Measurements from ENCODE around the gene CCDC74B. TPM values are rescaled to one million over a fixed set of nuclear protein-coding genes. Genes with fewer than 3 reads are reported as not detected.
"Not testable (repeated sequence)": the region's sequence is repeated elsewhere in the genome, so short reads cannot be mapped to it uniquely, and the experiment has no call there.

CCDC74B gene
- total and polyA plus RNA-seq, 3 experiments from 2014 or later = 0.59 to 0.85 (median 0.84) TPM

DNA sequence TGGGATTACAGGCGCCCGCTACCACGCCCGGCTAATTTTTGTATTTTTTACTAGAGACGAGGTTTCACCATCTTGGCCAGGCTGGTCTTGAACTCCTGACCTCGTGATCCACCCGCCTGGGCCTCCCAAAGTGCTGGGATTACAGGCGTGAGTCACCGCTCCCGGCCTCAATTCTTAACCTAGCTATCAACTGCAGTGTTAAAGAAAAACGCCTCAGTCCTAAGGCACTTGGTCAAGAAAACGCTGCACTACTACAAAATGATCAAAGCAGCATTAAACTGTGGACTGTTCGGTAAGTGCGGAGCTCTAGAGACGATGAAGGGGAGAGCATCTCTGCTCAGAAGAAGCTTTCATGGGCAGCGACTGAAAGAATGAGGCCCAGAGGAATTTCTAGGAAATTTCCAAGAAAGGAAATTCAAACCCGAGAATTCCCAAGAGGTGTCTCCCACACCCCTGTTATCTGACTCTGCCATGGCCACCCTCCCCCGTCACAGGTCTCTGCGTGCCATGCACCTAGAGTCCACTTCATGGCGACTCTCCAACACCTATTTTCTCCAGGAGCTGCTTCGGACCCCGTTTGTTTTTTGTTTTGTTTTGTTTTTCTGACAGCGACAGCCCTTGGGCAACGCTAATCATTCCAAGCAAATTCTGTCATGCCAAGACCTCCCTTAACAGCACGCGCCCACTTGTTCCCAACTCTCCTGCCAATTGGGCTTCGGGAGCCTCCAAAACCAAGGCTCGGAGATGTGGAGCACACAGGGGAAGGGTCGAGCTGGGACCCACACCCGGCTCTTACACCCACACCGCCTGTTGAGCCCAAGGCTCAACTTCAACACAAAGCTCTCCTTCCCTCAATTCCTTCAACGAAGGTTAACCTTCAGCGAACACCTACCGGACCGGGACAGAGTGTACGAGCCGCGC lies 35.8 kb upstream of the CCDC74B start:
- peak overlapping the region; percentile 93 to 98 (median 95) for H3K27ac Mint-ChIP-seq
- H3K27me3 ChIP-seq (ENCODE audit: insufficient read depth, low read length, poor library complexity, severe bottlenecking); DNase-seq; H3K27me3 Mint-ChIP-seq; H3K36me3 ChIP-seq (ENCODE audit: insufficient read depth, low read length); H3K9me3 Mint-ChIP-seq; H3K9me3 ChIP-seq (ENCODE audit: low read length): not testable (repeated sequence)
- H3K36me3 Mint-ChIP-seq = peaks cover 0 to 27% (median 5%) of the 10 kb centered on the region in 3 donors
- H3K27ac ChIP-seq (ENCODE audit: low read depth, low read length) = peak overlapping the region; percentile 90
- ChIA-PET POLR2A (interaction anchor here (0.7 to 3.3 kb wide), 4 partner anchors 156 to 1312 kb away, joined by 3 to 40 read pairs (median 4); partner anchors contain the start of gene IMP4), CTCF (interaction anchor here (0.7 to 2.6 kb wide), 9 partner anchors 10 to 1312 kb away, joined by 3 to 21 read pairs (median 5); partner anchors contain the start of genes IMP4 and PTPN18)
- H3K4me3 Mint-ChIP-seq = peak overlapping the region; percentile 89 to 97 (median 91)
- peaks cover 23% of the 10 kb centered on the region for H3K4me1 ChIP-seq (ENCODE audit: insufficient read depth, low read length)
- peaks cover 22 to 45% (median 27%) of the 10 kb centered on the region in 3 donors for H3K4me1 Mint-ChIP-seq
- peak overlapping the region; percentile 94 for H3K4me3 ChIP-seq (ENCODE audit: low read length)

- H3K9me3 Mint-ChIP-seq; H3K27me3 ChIP-seq (ENCODE audit: insufficient read depth, low read length, poor library complexity, severe bottlenecking); H3K27ac ChIP-seq (ENCODE audit: low read depth, low read length); POLR2A ChIA-PET; H3K4me3 ChIP-seq (ENCODE audit: low read length); H3K36me3 ChIP-seq (ENCODE audit: insufficient read depth, low read length); CTCF ChIA-PET; H3K9me3 ChIP-seq (ENCODE audit: low read length); H3K4me1 ChIP-seq (ENCODE audit: insufficient read depth, low read length); DNase-seq; H3K27me3 Mint-ChIP-seq: not testable (repeated sequence)
- Mint-ChIP-seq H3K4me3 (peak overlapping the region in 1 of 7 donors; percentile 11), H3K27ac (peak overlapping the region in 1 of 8 donors; percentile 56), H3K36me3 (peaks cover 0 to 64% (median 6%) of the 10 kb centered on the region in 3 donors), H3K4me1 (peaks cover 7 to 16% (median 9%) of the 10 kb centered on the region in 3 donors)
Measured at GRCh38 chr2:130174866-130175265, 30.0 kb upstream of the CCDC74B start.

DNA sequence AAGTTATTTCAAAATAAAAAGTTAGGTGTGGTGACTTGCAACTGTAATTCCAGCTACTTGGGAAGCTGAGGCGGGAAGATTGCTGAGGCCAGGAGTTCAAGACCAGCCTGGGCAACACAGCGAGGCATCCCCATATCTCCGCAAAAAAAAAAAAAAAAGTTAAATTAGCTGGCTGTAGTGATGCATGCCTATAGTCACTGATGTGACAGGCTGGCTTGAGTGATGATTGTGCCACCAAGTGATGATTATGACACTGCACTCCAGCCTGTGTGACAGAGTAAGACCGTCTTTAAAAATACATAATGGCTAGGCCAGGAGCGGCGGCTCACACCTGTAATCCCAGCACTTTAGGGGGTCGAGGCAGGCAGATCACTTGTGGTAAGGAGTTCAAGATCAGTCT lies 25.0 kb upstream of the CCDC74B start:
- Mint-ChIP-seq H3K4me1 (peaks cover 0 to 1% (median 0%) of the 10 kb centered on the region in 3 donors), H3K27ac (no peak overlapping the region), H3K27me3 (no peaks in the 10 kb centered on the region), H3K4me3 (no peak overlapping the region), H3K9me3 (no peaks in the 10 kb centered on the region), H3K36me3 (peaks cover 4 to 83% (median 15%) of the 10 kb centered on the region in 3 donors)
- ChIA-PET CTCF (interaction anchor here (1.6 kb wide), 1 partner anchor 163 kb away, joined by 5 read pairs; no protein-coding TSS in a partner anchor), POLR2A (no interaction called here)
- H3K27ac ChIP-seq (ENCODE audit: low read depth, low read length) = no peak overlapping the region
- H3K36me3 ChIP-seq (ENCODE audit: insufficient read depth, low read length) = peaks cover 8% of the 10 kb centered on the region
- H3K27me3 ChIP-seq (ENCODE audit: insufficient read depth, low read length, poor library complexity, severe bottlenecking) = no peaks in the 10 kb centered on the region
- H3K9me3 ChIP-seq (ENCODE audit: low read length) = no peaks in the 10 kb centered on the region
- H3K4me1 ChIP-seq (ENCODE audit: insufficient read depth, low read length) = no peaks in the 10 kb centered on the region
- H3K4me3 ChIP-seq (ENCODE audit: low read length) = no peak overlapping the region
- DNase-seq = no peak

- CTCF ChIA-PET; POLR2A ChIA-PET; H3K27ac ChIP-seq (ENCODE audit: low read depth, low read length); DNase-seq; H3K36me3 ChIP-seq (ENCODE audit: insufficient read depth, low read length); H3K4me3 Mint-ChIP-seq; H3K27me3 Mint-ChIP-seq; H3K9me3 ChIP-seq (ENCODE audit: low read length); H3K4me1 Mint-ChIP-seq; H3K27me3 ChIP-seq (ENCODE audit: insufficient read depth, low read length, poor library complexity, severe bottlenecking); H3K27ac Mint-ChIP-seq; H3K4me1 ChIP-seq (ENCODE audit: insufficient read depth, low read length); H3K4me3 ChIP-seq (ENCODE audit: low read length); H3K9me3 Mint-ChIP-seq: not testable (repeated sequence)
- H3K36me3 Mint-ChIP-seq = peaks cover 9 to 83% (median 17%) of the 10 kb centered on the region in 3 donors
Measured at GRCh38 chr2:130169163-130169562, 24.3 kb upstream of the CCDC74B start.

DNA sequence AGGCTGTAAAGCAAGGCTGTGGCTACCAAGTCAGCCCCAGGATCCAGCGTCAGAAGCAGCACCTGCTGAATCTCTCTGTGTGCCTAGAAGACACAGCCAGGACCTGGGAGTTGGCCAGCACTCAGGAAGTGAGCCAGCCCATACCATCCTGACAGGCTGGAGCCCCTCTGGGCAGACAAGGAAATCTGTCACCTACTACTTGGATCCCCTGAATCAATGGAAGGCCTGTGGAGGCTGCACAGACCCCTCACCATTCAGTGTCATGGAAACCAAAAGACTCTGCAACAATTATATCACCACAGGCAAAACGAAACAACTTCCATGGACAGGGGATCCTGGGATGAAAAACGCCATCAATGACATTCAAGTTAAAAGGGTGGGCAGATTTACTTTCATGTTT lies 21.7 kb upstream of the CCDC74B start:
- H3K4me3 Mint-ChIP-seq; H3K9me3 Mint-ChIP-seq; CTCF ChIA-PET; H3K4me3 ChIP-seq (ENCODE audit: low read length); H3K27me3 Mint-ChIP-seq; POLR2A ChIA-PET; H3K4me1 Mint-ChIP-seq; H3K27me3 ChIP-seq (ENCODE audit: insufficient read depth, low read length, poor library complexity, severe bottlenecking); H3K9me3 ChIP-seq (ENCODE audit: low read length); H3K4me1 ChIP-seq (ENCODE audit: insufficient read depth, low read length); DNase-seq; H3K27ac ChIP-seq (ENCODE audit: low read depth, low read length): not testable (repeated sequence)
- peaks cover 11% of the 10 kb centered on the region for H3K36me3 ChIP-seq (ENCODE audit: insufficient read depth, low read length)
- Mint-ChIP-seq H3K36me3 (peaks cover 9 to 78% (median 15%) of the 10 kb centered on the region in 3 donors), H3K27ac (peak overlapping the region in 1 of 8 donors; percentile 54)

DNA sequence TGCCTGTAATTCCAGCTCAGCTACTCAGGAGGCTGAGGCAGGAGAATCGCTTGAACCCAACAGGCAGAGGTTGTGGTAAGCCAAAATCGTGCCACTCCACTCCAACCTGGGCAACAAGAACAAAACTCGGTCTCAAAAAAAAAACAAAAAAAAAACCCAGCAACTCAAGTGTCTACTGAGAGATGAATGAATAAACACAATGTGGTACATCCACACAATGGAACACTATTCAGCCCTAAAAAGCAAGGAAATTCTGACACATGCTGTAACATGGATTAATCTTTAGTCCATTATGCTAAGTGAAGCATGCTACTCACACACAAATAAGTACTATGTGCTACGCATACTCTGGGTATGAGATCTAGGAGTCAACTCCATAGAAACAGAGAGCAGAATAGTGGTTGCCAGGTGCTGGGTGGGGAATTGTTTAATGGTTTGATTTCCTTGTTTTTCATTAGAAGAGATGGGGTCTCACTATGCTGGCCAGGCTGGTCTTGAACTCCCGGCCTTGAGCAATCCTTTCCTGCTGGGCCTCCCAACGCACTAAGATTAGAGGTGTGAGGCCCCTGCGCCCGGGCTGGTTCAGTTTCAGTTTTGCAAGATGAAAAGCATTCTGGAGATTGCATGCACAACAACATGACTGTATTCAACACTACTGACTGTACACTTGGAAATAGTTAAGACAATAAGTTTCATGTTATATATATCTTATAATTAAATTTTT lies 20.5 kb upstream of the CCDC74B start:
- Mint-ChIP-seq H3K4me1 (peaks cover 0 to 1% (median 0%) of the 10 kb centered on the region in 3 donors), H3K4me3 (no peak overlapping the region), H3K9me3 (no peaks in the 10 kb centered on the region), H3K36me3 (peaks cover 9 to 80% (median 15%) of the 10 kb centered on the region in 3 donors), H3K27ac (peak overlapping the region in 1 of 8 donors; percentile 15), H3K27me3 (no peaks in the 10 kb centered on the region)
- Histone ChIP-seq H3K4me3 (ENCODE audit: low read length) (no peak overlapping the region), H3K4me1 (ENCODE audit: insufficient read depth, low read length) (no peaks in the 10 kb centered on the region), H3K36me3 (ENCODE audit: insufficient read depth, low read length) (peaks cover 11% of the 10 kb centered on the region), H3K27me3 (ENCODE audit: insufficient read depth, low read length, poor library complexity, severe bottlenecking) (no peaks in the 10 kb centered on the region), H3K27ac (ENCODE audit: low read depth, low read length) (no peak overlapping the region), H3K9me3 (ENCODE audit: low read length) (no peaks in the 10 kb centered on the region)
- CTCF ChIA-PET = no interaction called here
- POLR2A ChIA-PET = no interaction called here
- DNase-seq = no peak

DNA sequence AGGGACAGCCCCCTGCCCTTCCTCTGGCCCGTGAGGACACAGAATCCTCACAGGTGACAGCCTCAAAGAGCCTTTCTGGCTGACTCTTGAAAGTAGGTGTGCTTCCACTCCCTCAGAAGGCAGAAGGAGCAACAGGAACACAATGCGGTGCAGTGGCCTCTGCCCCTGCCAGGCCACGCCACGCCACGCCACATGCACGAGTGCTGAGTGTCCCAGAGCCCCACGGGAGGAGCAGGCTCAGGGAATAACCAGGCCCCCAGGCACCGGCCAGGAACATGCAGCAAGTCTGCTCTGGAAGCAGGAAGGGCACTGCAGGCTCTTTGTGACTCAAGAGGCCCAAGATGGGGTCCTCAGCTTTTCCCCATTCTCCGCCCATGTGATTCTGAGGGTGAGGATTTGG lies 18.1 kb upstream of the CCDC74B start:
- no peak for DNase-seq
- ChIA-PET POLR2A (no interaction called here), CTCF (no interaction called here)
- peaks cover 0 to 7% (median 4%) of the 10 kb centered on the region in 3 donors for H3K4me1 Mint-ChIP-seq
- Histone ChIP-seq H3K27me3 (ENCODE audit: insufficient read depth, low read length, poor library complexity, severe bottlenecking) (no peaks in the 10 kb centered on the region), H3K9me3 (ENCODE audit: low read length) (no peaks in the 10 kb centered on the region), H3K4me3 (ENCODE audit: low read length) (no peak overlapping the region), H3K4me1 (ENCODE audit: insufficient read depth, low read length) (no peaks in the 10 kb centered on the region), H3K36me3 (ENCODE audit: insufficient read depth, low read length) (peaks cover 11% of the 10 kb centered on the region), H3K27ac (ENCODE audit: low read depth, low read length) (no peak overlapping the region)
- peak overlapping the region in 1 of 8 donors; percentile 50 for H3K27ac Mint-ChIP-seq
- no peaks in the 10 kb centered on the region for H3K9me3 Mint-ChIP-seq
- H3K36me3 Mint-ChIP-seq = peaks cover 9 to 81% (median 13%) of the 10 kb centered on the region in 3 donors
- H3K4me3 Mint-ChIP-seq = no peak overlapping the region
- H3K27me3 Mint-ChIP-seq = no peaks in the 10 kb centered on the region

DNA sequence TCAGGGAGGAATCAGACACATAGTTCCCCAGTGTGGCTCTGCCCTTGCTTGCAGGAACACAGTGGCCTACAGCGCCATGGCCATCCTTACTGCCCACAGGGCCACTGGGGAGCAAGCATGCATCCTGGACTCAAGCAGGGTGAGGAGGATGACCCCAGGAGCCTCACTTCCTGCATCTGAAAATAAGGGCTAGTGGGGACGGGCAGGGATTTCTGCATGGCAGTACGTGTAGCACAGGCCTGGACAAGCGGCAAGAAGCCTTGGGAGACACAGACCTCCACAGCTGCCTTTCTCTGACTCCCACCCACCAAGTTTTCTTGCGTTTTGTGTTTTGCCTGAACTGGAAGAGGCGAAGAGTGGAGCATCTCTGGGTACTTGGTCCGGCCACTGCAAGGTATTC lies 17.6 kb upstream of the CCDC74B start:
- H3K27ac ChIP-seq (ENCODE audit: low read depth, low read length); H3K27me3 Mint-ChIP-seq; POLR2A ChIA-PET; H3K4me1 ChIP-seq (ENCODE audit: insufficient read depth, low read length); DNase-seq; H3K4me3 Mint-ChIP-seq; H3K4me3 ChIP-seq (ENCODE audit: low read length); H3K27me3 ChIP-seq (ENCODE audit: insufficient read depth, low read length, poor library complexity, severe bottlenecking); H3K9me3 ChIP-seq (ENCODE audit: low read length); H3K9me3 Mint-ChIP-seq; CTCF ChIA-PET: not testable (repeated sequence)
- H3K36me3 Mint-ChIP-seq = peaks cover 8 to 78% (median 9%) of the 10 kb centered on the region in 3 donors
- peaks cover 0 to 11% (median 5%) of the 10 kb centered on the region in 3 donors for H3K4me1 Mint-ChIP-seq
- H3K27ac Mint-ChIP-seq = peak overlapping the region in 1 of 8 donors; percentile 50
- H3K36me3 ChIP-seq (ENCODE audit: insufficient read depth, low read length) = peaks cover 11% of the 10 kb centered on the region

Measured in CD8-positive, alpha-beta memory T cell (primary cell).